ENCODE measurements around the gene EPS8L3.
A peak's percentile ranks its signal among the peaks of the same experiment; 100 is the strongest.

The EPS8L3 gene

GRCh38 chr1:109796484-109797302 lies 33.0 kb upstream of the EPS8L3 start:
- no peak overlapping the region for H3K23ac ChIP-seq (ENCODE audit: low read length)
- H4K8ac ChIP-seq (ENCODE audit: low read depth, low read length): no peak overlapping the region
- no peak overlapping the region for H3K18ac ChIP-seq (ENCODE audit: low read length)
- H3K4ac ChIP-seq (ENCODE audit: low read depth, low read length): no peak overlapping the region
- H3K4me1 ChIP-seq (ENCODE audit: control insufficient read depth, low read depth, low read length): peaks cover 16% of the 10 kb centered on the region
- H2AK5ac ChIP-seq (ENCODE audit: low read length): no peak overlapping the region
- no peak overlapping the region for H2BK15ac ChIP-seq (replicated peaks; ENCODE audit: low read depth)
- no peak for DNase-seq
- no peak overlapping the region for H3K4me3 ChIP-seq (ENCODE audit: low read length)
- H3K27ac ChIP-seq (ENCODE audit: low read depth, low read length): no peak overlapping the region
- H3K56ac ChIP-seq (ENCODE audit: low read length): no peak overlapping the region
- no peak overlapping the region for H2BK120ac ChIP-seq (ENCODE audit: low read depth, low read length)
- no peaks in the 10 kb centered on the region for H3K79me1 ChIP-seq (ENCODE audit: low read length)
- no peaks in the 10 kb centered on the region for H3K36me3 ChIP-seq (ENCODE audit: control insufficient read depth, insufficient read depth, low read length)
- H3K9ac ChIP-seq (ENCODE audit: low read length): no peak overlapping the region
- H3K27me3 ChIP-seq (ENCODE audit: insufficient read depth, low read length, poor library complexity): no peaks in the 10 kb centered on the region
- H4K5ac ChIP-seq (ENCODE audit: low read length): no peak overlapping the region
- no peak overlapping the region for H3K4me2 ChIP-seq (ENCODE audit: low read length)
- H2BK5ac ChIP-seq (ENCODE audit: low read length): no peak overlapping the region
- no CpG with 5 or more reads among the region's 7 CpGs for WGBS (ENCODE audit: extremely low coverage, insufficient coverage, low lambda C conversion rate)
- no peaks in the 10 kb centered on the region for H3K79me2 ChIP-seq (ENCODE audit: control insufficient read depth, insufficient read depth, low read length)

DNA sequence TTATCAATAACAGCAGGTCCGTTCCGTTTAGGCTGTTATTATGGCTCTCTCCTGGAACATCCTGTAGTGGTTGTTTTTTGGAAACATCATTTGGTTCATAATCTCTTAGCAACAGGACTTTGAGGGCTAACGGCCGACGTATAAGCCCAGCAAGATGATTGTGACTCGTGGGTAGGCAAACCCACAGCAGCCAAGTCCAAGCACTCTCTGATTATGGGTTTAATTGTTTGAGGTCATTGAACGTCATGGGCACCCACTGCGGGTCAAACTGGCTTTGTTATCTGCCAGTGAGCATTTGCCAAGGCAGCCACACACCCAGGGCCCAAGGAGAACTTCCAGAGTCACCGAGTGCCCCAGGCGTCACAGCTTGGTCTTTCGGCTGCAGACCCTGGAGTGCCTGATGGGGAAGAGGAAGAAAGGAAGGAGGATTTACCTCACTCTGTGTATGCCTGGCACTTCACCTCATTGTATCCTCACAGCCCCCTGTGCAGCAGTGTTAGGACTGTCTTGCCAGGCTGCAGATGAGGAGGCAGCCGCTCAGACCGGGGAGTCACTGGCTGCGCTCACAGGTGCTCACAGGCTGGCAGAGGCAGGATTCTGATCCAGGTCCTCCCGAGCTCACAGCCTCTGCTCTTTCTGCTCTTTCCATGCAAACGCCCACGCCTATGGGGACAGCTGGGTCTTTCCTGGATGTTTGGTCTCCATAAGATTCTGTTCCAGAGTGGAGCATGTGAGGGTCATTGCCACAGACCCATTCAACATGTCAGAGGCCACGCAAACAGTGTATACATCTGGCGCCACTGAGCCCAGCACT lies 30.8 kb upstream of the EPS8L3 start:
- Histone ChIP-seq H3K4me2 (ENCODE audit: low read length) (no peak overlapping the region), H3K23ac (ENCODE audit: low read length) (no peak overlapping the region), H3K4ac (ENCODE audit: low read depth, low read length) (peak overlapping the region; percentile 36), H3K9ac (ENCODE audit: low read length) (no peak overlapping the region), H2BK15ac (replicated peaks; ENCODE audit: low read depth) (no peak overlapping the region), H3K4me1 (ENCODE audit: control insufficient read depth, low read depth, low read length) (peaks cover 20% of the 10 kb centered on the region), H4K8ac (ENCODE audit: low read depth, low read length) (no peak overlapping the region), H2BK5ac (ENCODE audit: low read length) (no peak overlapping the region), H2BK120ac (ENCODE audit: low read depth, low read length) (no peak overlapping the region), H3K4me3 (ENCODE audit: low read length) (no peak overlapping the region), H2AK5ac (ENCODE audit: low read length) (no peak overlapping the region), H3K27ac (ENCODE audit: low read depth, low read length) (no peak overlapping the region), H3K79me1 (ENCODE audit: low read length) (no peaks in the 10 kb centered on the region), H3K36me3 (ENCODE audit: control insufficient read depth, insufficient read depth, low read length) (no peaks in the 10 kb centered on the region), H3K79me2 (ENCODE audit: control insufficient read depth, insufficient read depth, low read length) (no peaks in the 10 kb centered on the region), H3K27me3 (ENCODE audit: insufficient read depth, low read length, poor library complexity) (no peaks in the 10 kb centered on the region), H4K5ac (ENCODE audit: low read length) (no peak overlapping the region), H3K18ac (ENCODE audit: low read length) (peak overlapping the region; percentile 1), H3K56ac (ENCODE audit: low read length) (no peak overlapping the region)
- DNase-seq: peak; percentile 23
- no CpG with 5 or more reads among the region's 19 CpGs for WGBS (ENCODE audit: extremely low coverage, insufficient coverage, low lambda C conversion rate)

GRCh38 chr1:109793486-109794318 lies 30.0 kb upstream of the EPS8L3 start:
- peak overlapping the region; percentile 52 for H2BK5ac ChIP-seq (ENCODE audit: low read length)

DNA sequence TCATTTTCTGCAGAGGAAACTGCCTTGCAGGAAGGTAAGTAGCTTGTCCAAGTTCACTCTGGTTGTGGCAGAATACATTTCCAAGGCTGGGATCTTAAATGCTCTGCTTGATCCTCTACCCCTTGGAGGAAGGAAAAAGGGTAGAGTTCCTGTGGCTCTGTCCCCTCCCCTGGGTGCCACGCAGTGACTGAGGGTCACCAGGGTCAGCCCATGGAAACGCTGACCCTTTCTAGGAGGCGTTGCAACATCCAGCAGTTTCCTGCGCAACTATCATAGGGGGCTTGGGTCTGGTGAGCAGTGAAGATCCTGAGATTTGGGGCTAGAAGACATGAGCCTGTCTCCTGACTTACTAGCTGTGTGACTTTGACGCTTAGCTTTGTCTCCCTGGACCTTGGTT lies 29.4 kb upstream of the EPS8L3 start:
- no peak overlapping the region for H4K8ac ChIP-seq (ENCODE audit: low read depth, low read length)
- peak overlapping the region; percentile 86 for H3K18ac ChIP-seq (ENCODE audit: low read length)
- H3K4ac ChIP-seq (ENCODE audit: low read depth, low read length): peak overlapping the region; percentile 95
- H3K56ac ChIP-seq (ENCODE audit: low read length): peak overlapping the region; percentile 56
- no peak overlapping the region for H2BK120ac ChIP-seq (ENCODE audit: low read depth, low read length)
- H4K5ac ChIP-seq (ENCODE audit: low read length): no peak overlapping the region
- no peaks in the 10 kb centered on the region for H3K79me1 ChIP-seq (ENCODE audit: low read length)
- peak overlapping the region; percentile 24 for H2AK5ac ChIP-seq (ENCODE audit: low read length)
- DNase-seq: no peak
- H2BK15ac ChIP-seq (replicated peaks; ENCODE audit: low read depth): no peak overlapping the region
- no peak overlapping the region for H3K4me3 ChIP-seq (ENCODE audit: low read length)
- H3K27me3 ChIP-seq (ENCODE audit: insufficient read depth, low read length, poor library complexity): no peaks in the 10 kb centered on the region
- peaks cover 20% of the 10 kb centered on the region for H3K4me1 ChIP-seq (ENCODE audit: control insufficient read depth, low read depth, low read length)
- H3K36me3 ChIP-seq (ENCODE audit: control insufficient read depth, insufficient read depth, low read length): no peaks in the 10 kb centered on the region
- H3K9ac ChIP-seq (ENCODE audit: low read length): no peak overlapping the region
- H3K4me2 ChIP-seq (ENCODE audit: low read length): no peak overlapping the region
- no peak overlapping the region for H3K23ac ChIP-seq (ENCODE audit: low read length)
- H3K27ac ChIP-seq (ENCODE audit: low read depth, low read length): no peak overlapping the region
- WGBS (ENCODE audit: extremely low coverage, insufficient coverage, low lambda C conversion rate): no CpG with 5 or more reads among the region's 5 CpGs
- H2BK5ac ChIP-seq (ENCODE audit: low read length): peak overlapping the region; percentile 52
- no peaks in the 10 kb centered on the region for H3K79me2 ChIP-seq (ENCODE audit: control insufficient read depth, insufficient read depth, low read length)

More at GRCh38 chr1:109793486-109794318, 30.0 kb upstream of the EPS8L3 start:
- peaks cover 20% of the 10 kb centered on the region for H3K4me1 ChIP-seq (ENCODE audit: control insufficient read depth, low read depth, low read length)
- no peak overlapping the region for H3K4me3 ChIP-seq (ENCODE audit: low read length)
- no peaks in the 10 kb centered on the region for H3K79me1 ChIP-seq (ENCODE audit: low read length)
- peak overlapping the region; percentile 56 for H3K56ac ChIP-seq (ENCODE audit: low read length)
- no peaks in the 10 kb centered on the region for H3K79me2 ChIP-seq (ENCODE audit: control insufficient read depth, insufficient read depth, low read length)
- H3K9ac ChIP-seq (ENCODE audit: low read length): no peak overlapping the region
- no peak overlapping the region for H2BK15ac ChIP-seq (replicated peaks; ENCODE audit: low read depth)
- no peak overlapping the region for H4K8ac ChIP-seq (ENCODE audit: low read depth, low read length)
- WGBS (ENCODE audit: extremely low coverage, insufficient coverage, low lambda C conversion rate): no CpG with 5 or more reads among the region's 11 CpGs
- peak overlapping the region; percentile 24 for H3K27ac ChIP-seq (ENCODE audit: low read depth, low read length)
- no peak overlapping the region for H3K18ac ChIP-seq (ENCODE audit: low read length)
- H3K36me3 ChIP-seq (ENCODE audit: control insufficient read depth, insufficient read depth, low read length): no peaks in the 10 kb centered on the region
- no peak overlapping the region for H4K5ac ChIP-seq (ENCODE audit: low read length)
- DNase-seq: peak; percentile 97
- H3K23ac ChIP-seq (ENCODE audit: low read length): no peak overlapping the region
- H3K4ac ChIP-seq (ENCODE audit: low read depth, low read length): no peak overlapping the region
- no peak overlapping the region for H3K4me2 ChIP-seq (ENCODE audit: low read length)
- no peak overlapping the region for H2BK120ac ChIP-seq (ENCODE audit: low read depth, low read length)
- H3K27me3 ChIP-seq (ENCODE audit: insufficient read depth, low read length, poor library complexity): no peaks in the 10 kb centered on the region
- no peak overlapping the region for H2AK5ac ChIP-seq (ENCODE audit: low read length)

DNA sequence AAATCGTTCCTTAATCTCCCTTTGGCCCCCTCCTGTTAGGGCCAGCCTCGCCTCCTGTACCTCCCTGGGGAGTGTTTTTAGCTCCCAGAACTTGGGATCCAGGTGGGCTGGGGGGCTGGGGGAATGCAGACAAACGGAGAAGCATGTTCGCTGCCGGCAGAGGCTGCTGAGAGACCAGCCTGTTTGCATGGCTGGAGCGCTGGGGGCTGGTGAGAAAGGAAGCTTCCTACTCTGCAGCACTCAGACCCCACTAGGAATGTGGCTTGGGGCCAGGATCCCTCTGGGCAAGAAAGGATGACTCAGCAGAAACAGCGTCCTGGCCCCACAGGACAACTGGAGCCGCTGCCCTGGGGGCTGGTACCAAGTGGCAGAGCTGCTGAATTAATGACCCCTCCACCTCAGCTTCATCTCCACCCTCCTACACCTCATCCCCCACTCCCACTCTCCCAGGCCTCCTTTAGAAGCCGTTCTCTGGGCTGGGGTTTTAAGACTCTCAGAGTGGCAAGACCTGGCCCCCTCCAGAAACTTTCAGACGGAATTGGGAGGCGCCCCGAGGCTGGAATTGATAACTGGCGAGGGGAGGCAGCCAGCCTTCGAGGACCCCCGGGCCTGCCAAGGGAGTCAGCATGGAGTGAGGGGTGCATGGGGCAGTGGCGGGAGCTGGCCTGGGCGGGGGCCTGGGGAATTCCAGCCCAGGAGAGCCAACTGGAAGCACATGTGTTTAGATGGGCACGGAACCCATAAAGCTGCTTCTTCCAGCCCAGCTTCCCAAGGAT lies 28.5 kb upstream of the EPS8L3 start:
- no CpG with 5 or more reads among the region's 18 CpGs for WGBS (ENCODE audit: extremely low coverage, insufficient coverage, low lambda C conversion rate)
- peaks cover 20% of the 10 kb centered on the region for H3K4me1 ChIP-seq (ENCODE audit: control insufficient read depth, low read depth, low read length)

More for the DNA sequence above, 28.5 kb upstream of the EPS8L3 start:
- H3K79me1 ChIP-seq (ENCODE audit: low read length): no peaks in the 10 kb centered on the region
- H2AK5ac ChIP-seq (ENCODE audit: low read length): peak overlapping the region; percentile 24
- H2BK15ac ChIP-seq (replicated peaks; ENCODE audit: low read depth): peak overlapping the region; percentile 14
- no peak overlapping the region for H4K5ac ChIP-seq (ENCODE audit: low read length)
- H3K36me3 ChIP-seq (ENCODE audit: control insufficient read depth, insufficient read depth, low read length): no peaks in the 10 kb centered on the region
- peak overlapping the region; percentile 54 for H3K9ac ChIP-seq (ENCODE audit: low read length)
- peak overlapping the region; percentile 66 for H3K56ac ChIP-seq (ENCODE audit: low read length)
- H3K79me2 ChIP-seq (ENCODE audit: control insufficient read depth, insufficient read depth, low read length): no peaks in the 10 kb centered on the region
- H2BK120ac ChIP-seq (ENCODE audit: low read depth, low read length): peak overlapping the region; percentile 92
- peak overlapping the region; percentile 86 for H3K18ac ChIP-seq (ENCODE audit: low read length)
- no peak overlapping the region for H3K23ac ChIP-seq (ENCODE audit: low read length)
- no peak overlapping the region for H3K4me3 ChIP-seq (ENCODE audit: low read length)
- peak; percentile 96 for DNase-seq
- no peak overlapping the region for H4K8ac ChIP-seq (ENCODE audit: low read depth, low read length)
- peak overlapping the region; percentile 95 for H3K4ac ChIP-seq (ENCODE audit: low read depth, low read length)
- no peak overlapping the region for H3K4me2 ChIP-seq (ENCODE audit: low read length)
- H3K27me3 ChIP-seq (ENCODE audit: insufficient read depth, low read length, poor library complexity): no peaks in the 10 kb centered on the region
- peak overlapping the region; percentile 62 for H3K27ac ChIP-seq (ENCODE audit: low read depth, low read length)
- H2BK5ac ChIP-seq (ENCODE audit: low read length): peak overlapping the region; percentile 61
